ENCODE results near the gene TOM1L2. TPM values are rescaled to one million over a fixed set of nuclear protein-coding genes. Genes with fewer than 3 reads are reported as not detected.

Gene TOM1L2
- total RNA-seq, 4 donors from 2014 or later: 55.7 to 97.1 (median 73.3) TPM

GRCh38 chr17:17893801-17894644, 78.2 kb downstream of the TOM1L2 start:
- in situ Hi-C loops (cut with MboI; ENCODE audit: low sequenced_read_pairs in 4 of 4) (loop anchor here in 3 of 4 donors (25.0 kb wide), 1 partner anchor 143 kb away; the partner anchor contains the start of genes ATPAF2 (in 3 of the 3) and GID4 (in 3 of the 3)), intact Hi-C loops (cut with DNase I; ENCODE audit: low total_unique reads) (no loop called here)
- H3K36me3 ChIP-seq: peaks cover 0 to 13% of the 10 kb centered on the region in 2 donors
- TF ChIP-seq CTCF (IDR thresholded peaks at IDR 0.05 in 4 of 5, conservative IDR thresholded peaks at IDR 0.05 in 1 of 5) (no peak), POLR2A (IDR thresholded peaks at IDR 0.05) (no peak)
- no peaks in the 10 kb centered on the region for H3K27me3 ChIP-seq
- no peak overlapping the region for H3K4me3 ChIP-seq
- no peak overlapping the region for H3K27ac ChIP-seq
- no peaks in the 10 kb centered on the region for H3K9me3 ChIP-seq
- DNase-seq (no peak), ATAC-seq (no peak)
- H3K4me1 ChIP-seq: peaks cover 0 to 6% of the 10 kb centered on the region in 2 donors

DNA sequence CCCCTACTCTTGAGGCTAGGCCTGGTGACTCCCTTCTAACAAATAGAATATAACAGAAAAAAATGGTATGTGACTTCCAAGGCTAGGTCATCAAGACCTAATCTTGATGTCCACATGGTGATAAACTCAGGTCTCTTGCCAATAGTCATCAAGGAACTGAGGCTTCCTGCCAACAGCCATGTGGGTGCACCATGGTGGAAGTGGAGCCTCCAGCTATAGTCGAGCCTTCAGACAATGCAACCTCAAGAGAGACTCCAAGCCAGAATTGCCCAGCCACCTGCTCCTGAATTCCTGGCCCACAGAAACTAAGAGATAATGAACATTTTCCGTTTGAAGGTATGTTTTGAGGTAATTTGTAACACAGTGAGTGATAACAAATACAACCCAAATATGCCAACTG, 79.5 kb downstream of the TOM1L2 start:
- Histone ChIP-seq H3K27me3 (no peaks in the 10 kb centered on the region), H3K4me3 (no peak overlapping the region), H3K27ac (no peak overlapping the region), H3K36me3 (peaks cover 0 to 13% of the 10 kb centered on the region in 2 donors), H3K9me3 (no peaks in the 10 kb centered on the region), H3K4me1 (peaks cover 0 to 6% of the 10 kb centered on the region in 2 donors)
- TF ChIP-seq CTCF (IDR thresholded peaks at IDR 0.05 in 4 of 5, conservative IDR thresholded peaks at IDR 0.05 in 1 of 5) (no peak), POLR2A (IDR thresholded peaks at IDR 0.05) (no peak)
- no peak for DNase-seq
- no peak for ATAC-seq
- in situ Hi-C loops (cut with MboI; ENCODE audit: low sequenced_read_pairs in 4 of 4) (loop anchor here in 3 of 4 donors (25.0 kb wide), 1 partner anchor 145 kb away; the partner anchor contains the start of genes ATPAF2 (in 3 of the 3) and GID4 (in 3 of the 3)), intact Hi-C loops (cut with DNase I; ENCODE audit: low total_unique reads) (no loop called here)

- Histone ChIP-seq H3K27me3 (no peaks in the 10 kb centered on the region), H3K27ac (no peak overlapping the region), H3K4me3 (no peak overlapping the region), H3K9me3 (no peaks in the 10 kb centered on the region), H3K36me3 (peaks cover 0 to 13% of the 10 kb centered on the region in 2 donors), H3K4me1 (peaks cover under 1 to 3% of the 10 kb centered on the region in 2 donors)
- DNase-seq (no peak), ATAC-seq (no peak)
- intact Hi-C loops (cut with DNase I; ENCODE audit: low total_unique reads): no loop called here
- in situ Hi-C loops (cut with MboI; ENCODE audit: low sequenced_read_pairs in 4 of 4): loop anchor here in 3 of 4 donors (25.0 kb wide), 1 partner anchor 145 kb away; the partner anchor contains the start of genes ATPAF2 (in 3 of the 3) and GID4 (in 3 of the 3)
- no peak for TF ChIP-seq POLR2A (IDR thresholded peaks at IDR 0.05)
- TF ChIP-seq CTCF (IDR thresholded peaks at IDR 0.05 in 4 of 5, conservative IDR thresholded peaks at IDR 0.05 in 1 of 5): no peak
Observed at GRCh38 chr17:17892009-17892408, 80.2 kb downstream of the TOM1L2 start.

- peak in 1 of 2 donors; percentile 49 for ATAC-seq
- intact Hi-C loops (cut with DNase I; ENCODE audit: low total_unique reads): no loop called here
- TF ChIP-seq POLR2A (IDR thresholded peaks at IDR 0.05) (no peak), CTCF (IDR thresholded peaks at IDR 0.05 in 4 of 5, conservative IDR thresholded peaks at IDR 0.05 in 1 of 5) (peak; percentile 46 to 68 (median 63))
- no peak for DNase-seq
- Histone ChIP-seq H3K36me3 (peaks cover 0 to 6% of the 10 kb centered on the region in 2 donors), H3K27me3 (no peaks in the 10 kb centered on the region), H3K4me1 (peaks cover 10 to 11% of the 10 kb centered on the region in 2 donors), H3K27ac (no peak overlapping the region), H3K4me3 (no peak overlapping the region), H3K9me3 (no peaks in the 10 kb centered on the region)
- in situ Hi-C loops (cut with MboI; ENCODE audit: low sequenced_read_pairs in 4 of 4): loop anchor here in 3 of 4 donors (25.0 kb wide), 1 partner anchor 146 kb away; the partner anchor contains the start of genes ATPAF2 (in 3 of the 3) and GID4 (in 3 of the 3)
Observed at GRCh38 chr17:17890773-17891759, 81.1 kb downstream of the TOM1L2 start.
